Progenitor cell of endocrine pancreas (in vitro differentiated cells): ENCODE measurements around the gene TMEM192. TPM values are rescaled to one million over a fixed set of nuclear protein-coding genes. Genes with fewer than 3 reads are reported as not detected.

Experiments used
- DNase-seq: peaks from one replicate; pipeline ENCODE4 v3.0.0; 2021; ENCODE audit warnings: low spot score; ENCODE audit not compliant: unreplicated experiment
- H3K27ac Mint-ChIP-seq: 2 replicates; pipeline ENCODE4 v1.8.0; 2021; ENCODE audit warnings: mild to moderate bottlenecking, moderate library complexity, mixed read lengths
- H3K27me3 Mint-ChIP-seq: 2 replicates; pipeline ENCODE4 v1.8.0; 2021; ENCODE audit warnings: mixed read lengths
- H3K36me3 Mint-ChIP-seq: 2 replicates; pipeline ENCODE4 v1.8.0; 2022; ENCODE audit warnings: mixed read lengths; ENCODE audit not compliant: insufficient read depth
- H3K4me1 Mint-ChIP-seq: 2 replicates; pipeline ENCODE4 v1.8.0; 2021; ENCODE audit warnings: low read depth, mixed read lengths
- H3K4me3 Mint-ChIP-seq: 2 replicates; pipeline ENCODE4 v1.8.0; 2021; ENCODE audit warnings: low read depth, mild to moderate bottlenecking, moderate library complexity, mixed read lengths
- H3K9me3 Mint-ChIP-seq: 2 replicates; pipeline ENCODE4 v1.8.0; 2021; ENCODE audit warnings: low read depth, mixed read lengths
- CTCF ChIP-seq: fragments of 200-600 bp; sonication (generic); IDR thresholded peaks from one replicate; pipeline ENCODE4 v1.5.0; 2021; ENCODE audit warnings: antibody characterized with exemption, mild to moderate bottlenecking; ENCODE audit not compliant: unreplicated experiment
- total RNA-seq: library from RNA; stranded (reverse); gene quantifications from 2 replicates; pipeline ENCODE4 v1.2.1, GENCODE V29; 2021

TMEM192 gene
- total RNA-seq, 1 donor from 2014 or later = 8.7 TPM

- no peaks in the 10 kb centered on the region for H3K36me3 Mint-ChIP-seq
- no peaks in the 10 kb centered on the region for H3K9me3 Mint-ChIP-seq
- DNase-seq = no peak
- no peak overlapping the region for H3K4me3 Mint-ChIP-seq
- H3K27ac Mint-ChIP-seq = no peak overlapping the region
- H3K4me1 Mint-ChIP-seq = peaks cover 5% of the 10 kb centered on the region
- H3K27me3 Mint-ChIP-seq = no peaks in the 10 kb centered on the region
- TF ChIP-seq CTCF = no peak
Measured at GRCh38 chr4:165118256-165118909, 5.7 kb upstream of the TMEM192 start.

- peaks cover 11% of the 10 kb centered on the region for H3K4me1 Mint-ChIP-seq
- H3K27ac Mint-ChIP-seq = peak overlapping the region; percentile 59
- no peak overlapping the region for H3K4me3 Mint-ChIP-seq
- TF ChIP-seq CTCF = no peak
- no peaks in the 10 kb centered on the region for H3K9me3 Mint-ChIP-seq
- no peak for DNase-seq
- H3K36me3 Mint-ChIP-seq = peaks cover 2% of the 10 kb centered on the region
- H3K27me3 Mint-ChIP-seq = no peaks in the 10 kb centered on the region
Measured at GRCh38 chr4:165115301-165115700, 2.6 kb upstream of the TMEM192 start.

- H3K9me3 Mint-ChIP-seq = no peaks in the 10 kb centered on the region
- peak overlapping the region; percentile 96 for H3K27ac Mint-ChIP-seq
- H3K36me3 Mint-ChIP-seq = peaks cover 4% of the 10 kb centered on the region
- peaks cover 7% of the 10 kb centered on the region for H3K4me1 Mint-ChIP-seq
- DNase-seq = no peak
- peak overlapping the region; percentile 81 for H3K4me3 Mint-ChIP-seq
- H3K27me3 Mint-ChIP-seq = no peaks in the 10 kb centered on the region
- TF ChIP-seq CTCF = no peak
Measured at GRCh38 chr4:165111906-165112367, 723 bp downstream of the TMEM192 start.

- Mint-ChIP-seq H3K4me1 (peaks cover 8% of the 10 kb centered on the region), H3K9me3 (no peaks in the 10 kb centered on the region), H3K36me3 (peaks cover 7% of the 10 kb centered on the region), H3K4me3 (no peak overlapping the region), H3K27me3 (no peaks in the 10 kb centered on the region), H3K27ac (peak overlapping the region; percentile 57)
- TF ChIP-seq CTCF = no peak
- DNase-seq = no peak
Measured at GRCh38 chr4:165106518-165106917, 6.1 kb downstream of the TMEM192 start.

- no peak overlapping the region for H3K27ac Mint-ChIP-seq
- H3K4me3 Mint-ChIP-seq = no peak overlapping the region
- no peaks in the 10 kb centered on the region for H3K27me3 Mint-ChIP-seq
- peaks cover 7% of the 10 kb centered on the region for H3K36me3 Mint-ChIP-seq
- no peak for DNase-seq
- no peaks in the 10 kb centered on the region for H3K9me3 Mint-ChIP-seq
- peaks cover 7% of the 10 kb centered on the region for H3K4me1 Mint-ChIP-seq
- no peak for TF ChIP-seq CTCF
Measured at GRCh38 chr4:165101641-165102040, 11.0 kb downstream of the TMEM192 start.
